GDM1 (cell line): ENCODE data around the gene MDM4.

ENCODE experiments used
- DNase-seq: peaks from one replicate; lab custom pipeline; 2025; lab: John Stamatoyannopoulos, UW

The MDM4 gene

GRCh38 chr1:204578867-204579664, 62.9 kb downstream of the MDM4 start:
- no peak for DNase-seq

- no peak for DNase-seq
These were observed 63.5 kb downstream of the MDM4 start for GRCh38 chr1:204579681-204580080.

- no peak for DNase-seq
These were observed 64.7 kb downstream of the MDM4 start for GRCh38 chr1:204580862-204581261.

GRCh38 chr1:204581759-204582158, 65.6 kb downstream of the MDM4 start:
- DNase-seq, result no peak

GRCh38 chr1:204583909-204584632, 67.9 kb downstream of the MDM4 start:
- DNase-seq, result no peak

DNA sequence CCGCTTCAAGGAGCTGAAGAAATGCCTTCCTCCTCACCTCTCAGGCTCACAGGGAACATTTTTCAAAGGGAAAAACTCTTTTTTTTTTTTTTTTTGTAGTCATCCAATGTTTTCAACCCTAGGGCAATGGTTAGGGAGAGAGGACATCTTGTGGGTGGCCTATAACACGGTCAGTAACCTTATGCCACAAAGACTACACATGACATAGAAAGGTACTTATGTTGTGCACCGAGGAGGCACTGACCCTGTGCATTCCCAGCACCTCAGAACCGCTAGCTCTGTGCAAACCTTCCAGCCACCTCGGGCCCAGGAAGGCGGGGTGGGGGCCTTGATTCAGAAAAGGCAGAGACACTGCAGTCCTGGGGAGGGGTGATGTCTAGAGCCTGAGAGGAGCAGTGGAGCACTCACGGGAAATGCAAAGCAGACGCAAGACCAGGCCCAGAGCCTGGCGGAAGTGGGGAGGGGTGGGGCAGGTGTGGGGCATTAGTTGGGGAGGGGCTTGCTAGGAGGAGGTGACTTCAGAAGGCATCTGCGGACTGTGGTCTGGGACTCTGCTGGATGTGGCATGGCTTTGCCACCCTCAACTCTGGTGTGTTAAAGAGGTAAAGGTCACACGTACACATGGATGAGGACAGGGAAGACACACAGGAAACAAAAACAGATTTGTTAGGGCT, 68.6 kb downstream of the MDM4 start:
- DNase-seq, result no peak

DNA sequence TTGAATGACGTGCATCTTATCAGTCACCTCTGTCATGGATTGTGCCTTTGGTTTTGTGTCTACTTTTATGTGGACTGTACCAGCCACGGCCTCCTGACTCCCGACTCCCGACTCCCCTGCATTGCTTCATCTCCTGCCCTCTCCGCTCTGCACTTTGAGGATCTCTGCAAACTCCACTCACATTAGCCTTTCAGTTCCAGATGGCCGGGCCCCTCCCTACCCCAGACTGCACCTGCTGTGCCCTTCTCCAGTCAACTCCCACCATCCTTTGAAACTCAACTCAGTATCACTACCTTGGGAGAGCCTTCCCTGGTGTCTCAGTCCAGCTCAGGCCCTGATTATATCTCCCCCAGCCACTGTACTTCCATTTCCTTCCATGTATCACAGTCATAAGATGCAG, 71.4 kb downstream of the MDM4 start:
- DNase-seq, result no peak

- no peak for DNase-seq
These were observed 72.6 kb downstream of the MDM4 start for GRCh38 chr1:204588826-204589225.

DNA sequence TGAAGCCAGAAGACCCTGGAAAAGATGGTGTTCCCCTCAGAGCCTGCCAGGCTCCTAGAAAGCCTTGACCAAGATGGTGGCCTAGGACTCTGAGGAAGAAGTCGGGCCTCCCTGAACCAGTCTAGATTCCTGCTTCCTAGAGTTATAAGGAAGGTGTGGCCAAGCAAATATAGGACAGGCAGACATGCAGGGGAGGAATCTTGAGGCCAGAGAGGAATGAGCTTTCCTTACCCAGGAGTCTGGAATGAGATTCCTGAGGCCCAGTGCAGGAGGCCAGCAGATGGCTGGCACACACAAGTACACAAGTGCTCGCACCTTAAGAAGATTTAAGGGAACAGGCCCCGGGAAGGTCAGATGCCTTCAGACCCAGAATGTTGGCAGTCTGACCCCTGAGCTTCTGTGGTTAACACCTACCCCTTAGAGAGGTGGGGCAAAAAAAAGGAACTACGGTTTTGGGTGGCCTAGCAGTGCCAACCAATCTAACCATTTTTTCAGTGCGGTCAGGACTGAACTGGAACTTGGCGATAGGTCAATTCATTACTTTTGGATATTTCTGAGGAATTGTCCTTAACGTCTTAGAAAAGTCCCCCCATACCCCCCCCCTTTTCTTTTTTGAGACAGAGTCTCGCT, 73.3 kb downstream of the MDM4 start:
- no peak for DNase-seq

- DNase-seq, result no peak
These were observed 75.4 kb downstream of the MDM4 start for GRCh38 chr1:204591473-204592090.

DNA sequence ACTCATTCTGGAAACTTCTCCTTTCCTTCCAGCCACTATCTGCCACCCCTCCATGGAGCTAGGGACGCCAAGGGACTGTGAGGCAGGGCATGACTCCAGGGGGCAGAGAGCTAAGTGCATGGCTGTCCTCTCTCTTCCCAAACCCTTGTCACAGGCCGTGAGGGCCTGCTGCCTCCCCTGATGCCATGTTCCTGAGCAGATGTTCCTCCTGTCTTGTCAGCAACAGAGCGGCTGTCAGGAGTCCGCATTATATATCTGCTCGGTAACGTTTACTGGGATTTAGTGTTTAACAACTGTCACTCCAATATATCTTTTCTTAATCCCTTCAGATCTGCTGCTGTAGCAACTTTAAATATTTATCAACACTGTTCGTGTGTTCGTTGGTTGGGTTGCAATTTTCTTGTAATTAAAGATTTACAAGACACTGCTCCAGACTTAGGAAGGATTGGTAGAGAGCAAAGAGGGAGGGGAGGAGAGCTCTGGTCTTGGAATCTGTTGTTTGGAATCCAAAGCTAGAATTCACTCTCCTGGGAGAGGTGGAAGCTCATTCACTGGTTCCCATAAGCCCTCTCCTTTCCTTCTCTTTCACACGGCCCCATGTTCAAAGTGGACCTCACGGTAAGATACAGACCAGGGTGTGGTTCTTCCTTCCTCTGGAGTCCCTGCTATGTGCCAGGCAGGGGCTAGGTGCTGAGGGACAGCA, 76.2 kb downstream of the MDM4 start:
- no peak for DNase-seq

DNA sequence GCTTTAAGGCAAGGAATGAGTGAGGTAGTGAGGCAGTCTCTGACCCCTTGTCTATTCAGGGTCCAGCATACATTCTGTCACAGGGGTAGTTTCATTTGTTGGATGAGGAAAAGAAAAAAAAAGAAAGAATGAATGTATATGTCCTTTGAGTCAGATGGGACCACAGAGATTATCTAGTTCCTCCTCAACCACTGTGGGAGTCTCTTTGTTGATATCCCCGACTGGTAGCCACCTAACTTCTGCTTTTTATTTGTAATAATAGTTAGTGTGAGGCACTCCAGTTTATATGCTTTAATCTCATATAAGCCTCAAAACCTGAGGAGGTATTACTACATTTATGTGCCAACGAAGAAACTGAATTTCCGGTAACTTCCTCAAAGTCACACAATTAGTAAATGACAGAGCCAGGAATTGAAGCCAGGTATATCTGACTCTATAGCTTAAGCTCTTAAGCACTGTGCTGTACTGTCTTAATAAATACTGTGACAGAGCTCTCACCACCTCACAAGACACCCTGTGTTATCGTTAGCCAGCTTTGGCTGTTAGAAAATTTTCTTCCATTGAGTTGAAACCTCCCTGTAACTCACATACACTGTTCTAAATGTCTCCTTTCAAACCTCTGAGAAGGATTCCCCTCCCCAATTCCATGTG, 82.2 kb downstream of the MDM4 start:
- peak; percentile 10 for DNase-seq

- DNase-seq, result no peak
These were observed 82.9 kb downstream of the MDM4 start for GRCh38 chr1:204599098-204599497.

GRCh38 chr1:204599596-204599995, 83.4 kb downstream of the MDM4 start:
- no peak for DNase-seq

DNA sequence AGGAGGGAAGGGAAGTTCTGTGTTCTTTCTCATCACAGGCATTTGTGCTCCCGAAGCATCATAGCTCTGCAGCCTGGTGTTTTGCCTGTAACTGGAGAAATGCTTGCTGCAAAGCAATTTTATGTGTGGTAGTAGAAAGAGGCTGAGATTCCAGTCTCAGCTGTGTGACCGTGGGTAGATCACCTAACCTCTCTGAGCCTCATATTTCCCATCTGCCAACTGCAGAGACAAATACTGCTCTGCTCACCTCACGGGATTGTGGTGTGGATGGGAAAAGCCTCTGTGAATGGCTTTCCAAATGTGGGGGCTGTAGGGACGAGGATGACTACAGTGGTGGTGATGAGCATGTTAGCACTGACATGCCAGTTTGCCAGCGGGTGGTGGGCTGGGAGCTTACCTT, 84.0 kb downstream of the MDM4 start:
- DNase-seq, result no peak

DNA sequence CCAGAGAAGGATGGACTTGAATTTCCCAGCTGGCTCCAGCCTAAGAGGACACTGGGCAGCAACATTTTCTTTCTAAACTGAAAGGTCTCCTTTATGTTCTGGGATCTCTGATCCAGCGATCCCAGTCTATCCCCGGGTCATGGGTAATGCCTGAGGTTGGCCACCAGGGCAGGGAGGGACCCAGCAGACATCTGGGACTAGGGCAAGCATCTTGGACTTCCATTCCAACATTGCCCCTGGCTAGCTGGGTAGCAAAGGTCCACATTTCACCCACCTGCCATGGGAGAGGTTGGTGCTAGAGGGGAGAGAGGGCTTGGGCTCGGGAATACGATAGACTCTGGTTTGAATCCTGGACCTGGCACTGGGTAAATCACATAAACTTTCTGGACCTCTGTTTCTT, 84.8 kb downstream of the MDM4 start:
- no peak for DNase-seq

- DNase-seq, result no peak
These were observed 85.9 kb downstream of the MDM4 start for GRCh38 chr1:204602111-204602579.

- no peak for DNase-seq
These were observed 86.8 kb downstream of the MDM4 start for GRCh38 chr1:204602871-204603542.

GRCh38 chr1:204605791-204606190, 89.6 kb downstream of the MDM4 start:
- DNase-seq, result no peak
